Adipocyte (in vitro differentiated cells): Measurements from ENCODE around the gene CDH7.

Source experiments
- DNase-seq: peaks from one replicate; pipeline ENCODE4 v3.0.0-alpha.2; 2015; ENCODE audit warnings: low read depth
- H3K27me3 ChIP-seq: replicated peaks from 2 replicates; pipeline ENCODE4 v1.7.0; 2013; ENCODE audit warnings: mild to moderate bottlenecking, low read length, moderate library complexity; ENCODE audit not compliant: control insufficient read depth, insufficient read depth
- H3K36me3 ChIP-seq: 2 replicates; pipeline ENCODE4 v1.7.0; 2013; ENCODE audit warnings: low read length, mild to moderate bottlenecking, moderate library complexity; ENCODE audit not compliant: control insufficient read depth, insufficient read depth, severe bottlenecking
- H3K4me1 ChIP-seq: 2 replicates; pipeline ENCODE4 v1.7.0; 2013; ENCODE audit warnings: mild to moderate bottlenecking, low read length, moderate library complexity; ENCODE audit not compliant: control insufficient read depth, insufficient read depth
- H3K4me3 ChIP-seq: 2 replicates; pipeline ENCODE4 v1.7.0; 2013; ENCODE audit warnings: mild to moderate bottlenecking, low read length, moderate library complexity
- H3K9ac ChIP-seq: 2 replicates; pipeline ENCODE4 v1.7.0; 2013; ENCODE audit warnings: mild to moderate bottlenecking, low read length, moderate library complexity
- H3K9me3 ChIP-seq: 2 replicates; pipeline ENCODE4 v1.7.0; 2013; ENCODE audit warnings: mild to moderate bottlenecking, low read length, moderate library complexity; ENCODE audit not compliant: control insufficient read depth

The CDH7 gene

DNA sequence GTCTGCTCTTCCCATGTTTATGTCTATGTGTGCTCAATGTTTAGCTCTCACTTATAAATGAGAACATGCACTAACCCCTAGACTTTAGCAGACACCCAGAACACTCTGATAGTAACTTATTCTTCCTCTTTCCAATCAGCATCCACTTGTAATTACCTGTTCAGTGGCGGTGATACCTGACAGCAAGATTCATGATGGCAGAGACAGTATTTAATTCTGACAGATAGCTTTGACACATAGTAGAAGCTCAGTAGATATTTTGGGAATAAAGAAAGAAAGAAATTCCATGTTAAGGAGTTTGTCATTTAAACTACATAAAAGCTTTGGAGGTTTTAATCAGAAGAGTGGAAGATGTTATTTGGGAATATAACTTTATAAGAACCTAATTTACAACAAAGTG is 171.3 kb downstream of the CDH7 start:
- H3K4me3 ChIP-seq = no peak overlapping the region
- no peaks in the 10 kb centered on the region for H3K27me3 ChIP-seq
- no peak for DNase-seq
- H3K9me3 ChIP-seq = no peaks in the 10 kb centered on the region
- H3K36me3 ChIP-seq = no peaks in the 10 kb centered on the region
- H3K9ac ChIP-seq = no peak overlapping the region
- no peaks in the 10 kb centered on the region for H3K4me1 ChIP-seq

GRCh38 chr18:65924904-65925303 is 174.1 kb downstream of the CDH7 start:
- H3K9ac ChIP-seq = no peak overlapping the region
- H3K4me1 ChIP-seq = no peaks in the 10 kb centered on the region
- H3K4me3 ChIP-seq = no peak overlapping the region
- no peaks in the 10 kb centered on the region for H3K9me3 ChIP-seq
- no peak for DNase-seq
- no peaks in the 10 kb centered on the region for H3K36me3 ChIP-seq
- H3K27me3 ChIP-seq = no peaks in the 10 kb centered on the region

- no peak for DNase-seq
- Histone ChIP-seq H3K4me1 (no peaks in the 10 kb centered on the region), H3K9me3 (no peaks in the 10 kb centered on the region), H3K36me3 (no peaks in the 10 kb centered on the region), H3K27me3 (no peaks in the 10 kb centered on the region), H3K4me3 (no peak overlapping the region), H3K9ac (no peak overlapping the region)
Measured at GRCh38 chr18:65934874-65935273, 184.1 kb downstream of the CDH7 start.

- Histone ChIP-seq H3K9ac (no peak overlapping the region), H3K36me3 (no peaks in the 10 kb centered on the region), H3K4me3 (no peak overlapping the region), H3K9me3 (no peaks in the 10 kb centered on the region), H3K27me3 (no peaks in the 10 kb centered on the region), H3K4me1 (no peaks in the 10 kb centered on the region)
- DNase-seq = no peak
Measured at GRCh38 chr18:65936678-65937077, 185.9 kb downstream of the CDH7 start.

DNA sequence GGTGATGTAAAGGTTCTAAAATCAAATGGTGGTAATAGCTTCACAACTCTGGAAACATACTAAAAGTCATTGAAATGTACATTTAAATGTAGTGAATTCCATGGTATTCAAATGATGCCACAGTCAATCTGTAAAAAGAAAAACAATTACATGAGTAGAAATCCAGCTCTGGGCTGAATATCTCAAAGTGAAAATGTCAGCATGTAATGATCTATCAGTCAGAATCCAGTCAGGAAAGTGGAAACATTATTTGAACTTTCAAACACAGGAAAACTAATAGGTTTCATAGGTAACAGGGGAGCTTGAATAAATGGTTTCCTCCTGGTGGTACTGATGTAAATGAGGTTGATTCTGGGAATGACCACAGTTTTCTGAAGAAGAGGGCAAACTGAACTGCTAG is 186.4 kb downstream of the CDH7 start:
- Histone ChIP-seq H3K4me1 (no peaks in the 10 kb centered on the region), H3K9me3 (no peaks in the 10 kb centered on the region), H3K27me3 (no peaks in the 10 kb centered on the region), H3K4me3 (no peak overlapping the region), H3K36me3 (no peaks in the 10 kb centered on the region), H3K9ac (no peak overlapping the region)
- DNase-seq = no peak

GRCh38 chr18:65938592-65939372 is 188.0 kb downstream of the CDH7 start:
- Histone ChIP-seq H3K4me3 (no peak overlapping the region), H3K9ac (no peak overlapping the region), H3K9me3 (no peaks in the 10 kb centered on the region), H3K4me1 (no peaks in the 10 kb centered on the region), H3K36me3 (no peaks in the 10 kb centered on the region), H3K27me3 (no peaks in the 10 kb centered on the region)
- DNase-seq = no peak
